HepG2 (cell line): ENCODE results near the gene PSMG4.

Experiments used
- IRF2 ChIP-seq: IDR thresholded peaks from 2 replicates; pipeline ENCODE4 v1.6.1; 2018; ENCODE audit warnings: missing genetic modification reagents, missing compliant biosample characterization
- POLR2A ChIP-seq, 2 experiments: IDR thresholded peaks; 2 replicates each; pipeline ENCODE4 v1.6.1; 2011; ENCODE audit warnings: low read depth in 2 of 2, low read length in 2 of 2, mild to moderate bottlenecking in 1 of 2, moderate library complexity in 1 of 2; ENCODE audit not compliant: insufficient read depth in 1 of 2
- SIX4 ChIP-seq: sonication (generic); formaldehyde crosslinking; IDR thresholded peaks from 2 replicates; pipeline ENCODE4 v1.4.0; 2020; ENCODE audit warnings: missing genetic modification reagents
- TAF1 ChIP-seq: sonication (generic); formaldehyde crosslinking; IDR thresholded peaks from 2 replicates; pipeline ENCODE4 v1.4.0; 2020; ENCODE audit warnings: missing genetic modification reagents
- TCF12 ChIP-seq, 2 experiments: fragments of 450-650 bp in 1 of 2; sonication (generic) in 1 of 2; formaldehyde crosslinking in 1 of 2; IDR thresholded peaks; 2 replicates each; pipeline versions ENCODE4 v1.6.1 to v1.8.0; 2017 to 2022; ENCODE audit warnings: antibody characterized with exemption in 1 of 2, mild to moderate bottlenecking in 1 of 2, missing genetic modification reagents in 1 of 2, moderate library complexity in 1 of 2
- ZBTB21 ChIP-seq: sonication (generic); formaldehyde crosslinking; IDR thresholded peaks from 2 replicates; pipeline ENCODE4 v1.4.0; 2020; ENCODE audit warnings: missing genetic modification reagents
- ZNF234 ChIP-seq: sonication (generic); formaldehyde crosslinking; conservative IDR thresholded peaks from 2 replicates; pipeline ENCODE4 v1.5.1; 2020; ENCODE audit warnings: mild to moderate bottlenecking, missing genetic modification reagents
- ZNF253 ChIP-seq: sonication (generic); formaldehyde crosslinking; IDR thresholded peaks from 2 replicates; pipeline ENCODE4 v1.8.0; 2022; ENCODE audit warnings: mild to moderate bottlenecking, missing genetic modification reagents, borderline replicate concordance
- ZNF44 ChIP-seq: sonication (generic); formaldehyde crosslinking; IDR thresholded peaks from 2 replicates; pipeline ENCODE4 v1.5.1; 2020; ENCODE audit warnings: mild to moderate bottlenecking, missing genetic modification reagents
- TF ChIP-seq, protein P1 (sequence below): sonication (generic); formaldehyde crosslinking; IDR thresholded peaks from 2 replicates; pipeline ENCODE4 v1.4.0; 2020; ENCODE audit warnings: low read depth, mild to moderate bottlenecking, missing genetic modification reagents
- TF ChIP-seq, protein P2 (sequence below): sonication (generic); formaldehyde crosslinking; IDR thresholded peaks from 2 replicates; pipeline ENCODE4 v1.4.0; 2020; ENCODE audit warnings: mild to moderate bottlenecking, missing genetic modification reagents
- TF ChIP-seq, protein P3 (sequence below): sonication (generic); formaldehyde crosslinking; IDR thresholded peaks from 2 replicates; pipeline ENCODE4 v1.5.0; 2020; ENCODE audit warnings: mild to moderate bottlenecking, missing genetic modification reagents, moderate library complexity

DNA sequence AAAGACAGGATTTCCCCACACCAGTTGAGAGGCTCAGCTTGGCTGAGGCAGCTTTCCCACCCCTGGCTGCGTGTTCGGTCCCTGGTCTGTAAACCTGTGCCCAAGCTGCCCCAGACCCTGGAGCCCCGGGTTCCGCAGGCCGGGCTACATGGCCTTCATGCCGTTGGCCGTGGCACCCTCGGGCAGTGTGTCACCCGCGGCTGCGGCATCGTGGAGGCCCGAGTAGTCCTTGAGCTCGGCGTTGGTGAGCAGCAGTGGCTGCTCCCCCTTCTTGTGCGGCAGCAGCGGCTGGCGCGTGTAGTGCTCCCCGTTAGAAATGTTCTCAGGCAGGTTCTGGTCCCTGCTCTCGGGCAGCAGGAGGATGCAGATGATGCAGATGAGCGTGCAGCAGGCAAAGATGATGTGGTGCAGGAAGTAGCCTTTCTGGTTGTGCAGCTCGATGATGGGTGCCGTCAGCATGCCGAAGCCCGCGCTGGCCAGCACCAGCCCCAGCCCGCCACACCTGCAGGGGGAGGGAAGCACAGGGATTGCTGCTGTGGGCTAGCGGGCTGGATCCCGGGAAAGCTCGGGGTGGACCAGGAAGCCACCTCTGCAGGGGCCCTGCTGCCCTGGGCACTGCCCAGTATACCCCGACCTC lies 14.3 kb downstream of the PSMG4 start:
- TF ChIP-seq ZBTB21 (CRISPR knock-in tag) (no peak), SIX4 (no peak), ZNF234 (CRISPR knock-in tag) (no peak), ZNF44 (CRISPR knock-in tag) (no peak), ZNF253 (no peak), POLR2A (IDR thresholded peaks at IDR 0.05; ENCODE audit: insufficient read depth in 1 of 2, low read depth in 2 of 2, low read length in 2 of 2) (no peak), IRF2 (CRISPR knock-in tag) (no peak), TCF12 (IDR thresholded peaks at IDR 0.05) (no peak), TCF12 (CRISPR knock-in tag; IDR thresholded peaks at IDR 0.05) (no peak), TAF1 (CRISPR knock-in tag) (no peak)
- TF ChIP-seq, protein P1, sequence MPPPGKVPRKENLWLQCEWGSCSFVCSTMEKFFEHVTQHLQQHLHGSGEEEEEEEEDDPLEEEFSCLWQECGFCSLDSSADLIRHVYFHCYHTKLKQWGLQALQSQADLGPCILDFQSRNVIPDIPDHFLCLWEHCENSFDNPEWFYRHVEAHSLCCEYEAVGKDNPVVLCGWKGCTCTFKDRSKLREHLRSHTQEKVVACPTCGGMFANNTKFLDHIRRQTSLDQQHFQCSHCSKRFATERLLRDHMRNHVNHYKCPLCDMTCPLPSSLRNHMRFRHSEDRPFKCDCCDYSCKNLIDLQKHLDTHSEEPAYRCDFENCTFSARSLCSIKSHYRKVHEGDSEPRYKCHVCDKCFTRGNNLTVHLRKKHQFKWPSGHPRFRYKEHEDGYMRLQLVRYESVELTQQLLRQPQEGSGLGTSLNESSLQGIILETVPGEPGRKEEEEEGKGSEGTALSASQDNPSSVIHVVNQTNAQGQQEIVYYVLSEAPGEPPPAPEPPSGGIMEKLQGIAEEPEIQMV (CRISPR knock-in tag) = no peak
- TF ChIP-seq, protein P2, sequence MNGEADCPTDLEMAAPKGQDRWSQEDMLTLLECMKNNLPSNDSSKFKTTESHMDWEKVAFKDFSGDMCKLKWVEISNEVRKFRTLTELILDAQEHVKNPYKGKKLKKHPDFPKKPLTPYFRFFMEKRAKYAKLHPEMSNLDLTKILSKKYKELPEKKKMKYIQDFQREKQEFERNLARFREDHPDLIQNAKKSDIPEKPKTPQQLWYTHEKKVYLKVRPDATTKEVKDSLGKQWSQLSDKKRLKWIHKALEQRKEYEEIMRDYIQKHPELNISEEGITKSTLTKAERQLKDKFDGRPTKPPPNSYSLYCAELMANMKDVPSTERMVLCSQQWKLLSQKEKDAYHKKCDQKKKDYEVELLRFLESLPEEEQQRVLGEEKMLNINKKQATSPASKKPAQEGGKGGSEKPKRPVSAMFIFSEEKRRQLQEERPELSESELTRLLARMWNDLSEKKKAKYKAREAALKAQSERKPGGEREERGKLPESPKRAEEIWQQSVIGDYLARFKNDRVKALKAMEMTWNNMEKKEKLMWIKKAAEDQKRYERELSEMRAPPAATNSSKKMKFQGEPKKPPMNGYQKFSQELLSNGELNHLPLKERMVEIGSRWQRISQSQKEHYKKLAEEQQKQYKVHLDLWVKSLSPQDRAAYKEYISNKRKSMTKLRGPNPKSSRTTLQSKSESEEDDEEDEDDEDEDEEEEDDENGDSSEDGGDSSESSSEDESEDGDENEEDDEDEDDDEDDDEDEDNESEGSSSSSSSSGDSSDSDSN (CRISPR knock-in tag) = no peak
- TF ChIP-seq, protein P3, sequence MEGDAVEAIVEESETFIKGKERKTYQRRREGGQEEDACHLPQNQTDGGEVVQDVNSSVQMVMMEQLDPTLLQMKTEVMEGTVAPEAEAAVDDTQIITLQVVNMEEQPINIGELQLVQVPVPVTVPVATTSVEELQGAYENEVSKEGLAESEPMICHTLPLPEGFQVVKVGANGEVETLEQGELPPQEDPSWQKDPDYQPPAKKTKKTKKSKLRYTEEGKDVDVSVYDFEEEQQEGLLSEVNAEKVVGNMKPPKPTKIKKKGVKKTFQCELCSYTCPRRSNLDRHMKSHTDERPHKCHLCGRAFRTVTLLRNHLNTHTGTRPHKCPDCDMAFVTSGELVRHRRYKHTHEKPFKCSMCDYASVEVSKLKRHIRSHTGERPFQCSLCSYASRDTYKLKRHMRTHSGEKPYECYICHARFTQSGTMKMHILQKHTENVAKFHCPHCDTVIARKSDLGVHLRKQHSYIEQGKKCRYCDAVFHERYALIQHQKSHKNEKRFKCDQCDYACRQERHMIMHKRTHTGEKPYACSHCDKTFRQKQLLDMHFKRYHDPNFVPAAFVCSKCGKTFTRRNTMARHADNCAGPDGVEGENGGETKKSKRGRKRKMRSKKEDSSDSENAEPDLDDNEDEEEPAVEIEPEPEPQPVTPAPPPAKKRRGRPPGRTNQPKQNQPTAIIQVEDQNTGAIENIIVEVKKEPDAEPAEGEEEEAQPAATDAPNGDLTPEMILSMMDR (CRISPR knock-in tag) = no peak
